HG02943 (cell line): ENCODE measurements around the gene BRICD5.

ENCODE experiments used
- ATAC-seq: cut with Tn5 transposase; IDR thresholded peaks from one replicate; pipeline ENCODE4 v1.9.1; 2021; ENCODE audit warnings: mild to moderate bottlenecking, low read depth, moderate library complexity; ENCODE audit not compliant: unreplicated experiment

BRICD5 gene

DNA sequence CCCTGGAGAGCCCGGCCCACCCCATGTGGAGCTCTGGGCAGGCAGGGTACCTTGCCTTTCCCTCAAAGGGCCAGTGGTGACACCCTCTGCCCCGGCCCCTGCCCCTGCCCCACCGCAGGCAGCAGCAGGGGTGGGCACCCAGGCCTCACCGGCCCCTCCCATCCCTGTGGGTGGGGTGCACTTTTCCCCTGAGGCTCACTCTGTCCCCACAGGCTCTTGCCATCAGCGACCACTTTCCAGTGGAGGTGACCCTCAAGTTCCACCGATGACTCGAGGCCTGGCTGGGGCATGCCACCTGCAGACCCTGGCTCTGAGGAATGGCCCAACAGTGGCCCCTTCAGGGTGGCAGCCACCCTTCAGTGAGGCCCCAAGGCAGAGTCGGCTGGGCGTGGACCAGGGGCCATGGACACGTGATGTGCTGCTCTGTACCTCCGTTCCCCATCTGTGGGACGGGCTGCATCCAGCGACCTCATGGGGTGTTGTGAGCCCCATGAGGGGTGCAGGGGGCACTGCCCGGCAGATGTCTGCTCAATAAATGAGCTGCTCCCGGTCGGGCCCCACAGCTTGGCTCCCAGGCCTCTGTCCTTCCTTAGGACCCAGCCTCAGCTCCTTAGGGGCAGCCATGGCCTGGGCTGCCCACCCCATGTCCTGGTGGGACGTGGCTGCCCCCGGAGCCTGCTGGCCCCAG lies 27.6 kb upstream of the BRICD5 start:
- ATAC-seq: no peak

DNA sequence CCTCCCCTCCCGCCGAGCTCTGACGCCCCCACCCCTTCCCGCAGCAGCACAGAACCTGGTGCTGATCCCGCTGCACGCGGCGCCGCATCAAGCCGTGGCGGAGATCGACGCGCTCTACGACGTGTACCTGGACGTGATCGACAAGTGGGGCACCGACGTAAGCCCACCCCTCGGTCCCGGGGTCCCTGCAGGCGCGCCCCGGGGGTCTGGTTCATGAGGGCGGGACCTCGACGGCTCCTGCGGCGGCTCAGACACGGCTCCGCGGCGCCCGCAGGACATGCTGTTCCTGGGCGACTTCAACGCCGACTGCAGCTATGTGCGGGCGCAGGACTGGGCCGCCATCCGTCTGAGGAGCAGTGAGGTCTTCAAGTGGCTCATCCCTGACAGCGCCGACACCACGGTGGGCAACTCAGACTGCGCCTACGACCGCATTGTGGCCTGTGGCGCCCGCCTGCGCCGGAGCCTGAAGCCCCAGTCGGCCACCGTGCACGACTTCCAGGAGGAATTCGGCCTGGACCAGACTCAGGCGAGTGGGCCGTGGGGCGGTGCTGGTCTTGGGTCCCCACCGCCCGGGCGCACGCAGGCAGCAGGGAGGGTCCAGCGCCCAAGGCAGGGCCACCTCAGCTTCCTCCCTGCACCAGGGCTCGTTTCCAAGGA lies 27.0 kb upstream of the BRICD5 start:
- no peak for ATAC-seq

DNA sequence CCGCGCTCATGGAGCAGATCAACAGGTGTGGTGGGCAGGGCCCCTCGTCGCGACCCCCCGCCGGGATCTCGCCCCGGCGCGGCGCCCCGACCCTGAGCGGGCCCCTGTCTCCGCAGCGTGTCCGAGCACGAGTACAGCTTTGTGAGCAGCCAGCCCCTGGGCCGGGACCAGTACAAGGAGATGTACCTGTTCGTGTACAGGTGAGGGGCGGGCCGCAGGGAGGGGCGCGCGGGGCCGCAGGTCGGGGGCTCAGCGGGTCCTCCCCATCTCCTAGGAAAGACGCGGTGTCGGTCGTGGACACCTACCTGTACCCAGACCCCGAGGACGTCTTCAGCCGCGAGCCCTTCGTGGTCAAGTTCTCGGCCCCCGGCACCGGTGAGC lies 26.4 kb upstream of the BRICD5 start:
- ATAC-seq: no peak

DNA sequence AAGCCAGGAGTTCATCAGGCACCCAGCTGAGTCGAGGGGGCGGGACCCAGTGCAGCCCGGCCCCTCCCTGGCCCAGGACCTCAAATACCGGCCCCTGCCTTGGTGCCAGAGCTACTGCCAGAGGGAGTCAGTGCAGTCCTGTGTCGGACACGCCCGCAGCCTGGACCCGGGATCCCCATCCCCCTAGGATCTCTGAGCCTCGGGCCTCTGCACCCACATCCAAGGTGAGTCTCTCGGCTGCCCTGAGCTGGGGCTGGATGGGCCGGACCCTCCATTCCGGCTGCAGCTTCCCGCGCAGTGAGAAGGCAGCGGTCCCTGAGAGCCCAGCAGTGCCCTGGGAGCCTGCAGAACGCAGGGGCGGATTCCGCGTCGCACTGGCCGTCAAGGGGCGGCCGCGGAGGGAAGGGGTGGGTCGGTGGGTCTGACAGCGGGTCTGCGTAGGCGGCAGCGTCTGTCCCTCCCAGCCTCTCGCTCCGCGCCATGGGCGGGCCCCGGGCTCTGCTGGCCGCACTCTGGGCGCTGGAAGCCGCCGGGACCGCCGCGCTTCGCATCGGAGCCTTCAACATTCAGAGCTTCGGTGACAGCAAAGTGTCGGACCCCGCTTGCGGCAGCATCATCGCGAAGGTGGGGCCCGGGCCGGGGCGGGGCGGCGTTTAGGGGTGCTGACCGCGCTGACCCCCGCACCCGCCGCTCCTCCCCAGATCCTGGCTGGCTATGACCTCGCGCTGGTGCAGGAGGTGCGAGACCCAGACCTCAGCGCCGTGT lies 25.9 kb upstream of the BRICD5 start, which contains the start of gene DNASE1L2:
Gene DNASE1L2 (plus strand): TSS at position 108 of the 765 bp plus-strand sequence. CDS start 373 bp downstream, at position 481.
- no peak for ATAC-seq

DNA sequence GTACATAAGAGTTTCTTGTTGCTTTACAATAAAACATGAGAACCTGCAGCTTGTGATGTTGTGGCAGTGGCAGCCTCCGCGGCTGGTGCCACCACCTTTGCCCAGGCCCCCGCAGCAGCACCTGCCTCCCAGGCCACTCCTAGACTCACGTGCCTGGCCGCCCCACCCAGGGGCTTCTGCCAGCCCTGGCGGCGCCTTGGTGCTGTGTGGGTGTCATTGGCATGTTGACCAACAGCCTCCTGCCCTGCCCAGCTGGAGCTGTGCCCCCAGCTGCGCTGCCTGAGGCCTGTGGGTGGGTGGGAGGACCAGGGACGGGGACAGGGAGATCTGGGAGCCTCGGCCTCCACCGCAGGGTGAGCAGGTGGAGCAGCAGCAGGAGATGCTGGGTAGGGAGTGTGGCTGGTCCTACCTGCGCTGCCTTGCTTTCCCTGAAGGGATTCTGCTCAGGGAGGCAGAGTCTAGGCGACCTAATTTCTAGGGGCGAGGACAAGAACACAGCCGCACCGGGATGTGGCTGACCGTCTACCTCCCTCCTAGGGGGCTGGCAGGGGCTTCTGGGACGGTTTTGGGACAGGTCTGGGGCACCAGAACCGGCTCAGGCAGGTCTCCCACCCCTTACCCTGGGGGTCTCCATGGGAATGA lies 25.2 kb upstream of the BRICD5 start:
- ATAC-seq: no peak

DNA sequence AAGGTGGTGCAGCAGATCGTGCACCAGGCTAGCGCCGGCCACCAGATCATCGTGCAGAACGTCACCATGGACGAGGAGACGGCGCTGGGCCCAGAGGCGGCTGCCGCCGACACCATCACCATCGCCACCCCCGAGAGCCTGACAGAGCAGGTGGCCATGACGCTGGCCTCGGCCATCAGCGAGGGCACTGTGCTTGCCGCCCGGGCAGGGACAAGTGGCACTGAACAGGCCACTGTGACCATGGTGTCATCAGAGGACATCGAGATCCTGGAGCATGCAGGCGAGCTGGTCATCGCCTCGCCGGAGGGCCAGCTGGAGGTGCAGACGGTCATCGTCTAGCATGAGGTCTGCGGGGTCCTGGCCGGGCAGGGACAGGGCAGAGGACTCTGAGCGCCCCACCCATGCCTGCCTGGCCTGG lies 24.6 kb upstream of the BRICD5 start:
- ATAC-seq: no peak

DNA sequence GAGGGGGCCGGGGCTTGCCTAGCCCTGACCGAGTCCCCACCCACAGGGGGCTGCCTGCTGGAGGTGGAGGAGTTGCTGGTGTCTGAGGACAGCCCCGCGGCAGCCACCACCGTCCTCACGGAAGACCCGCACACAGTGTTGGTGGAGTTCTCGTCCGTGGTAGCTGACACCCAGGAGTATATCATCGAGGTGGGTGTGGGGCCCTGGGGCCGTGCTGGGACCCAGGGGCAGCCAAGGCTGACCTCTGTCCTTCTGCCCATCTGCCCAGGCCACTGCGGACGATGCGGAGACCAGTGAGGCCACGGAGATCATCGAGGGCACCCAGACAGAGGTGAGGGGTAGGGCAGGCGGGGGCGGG lies 24.1 kb upstream of the BRICD5 start:
- no peak for ATAC-seq

DNA sequence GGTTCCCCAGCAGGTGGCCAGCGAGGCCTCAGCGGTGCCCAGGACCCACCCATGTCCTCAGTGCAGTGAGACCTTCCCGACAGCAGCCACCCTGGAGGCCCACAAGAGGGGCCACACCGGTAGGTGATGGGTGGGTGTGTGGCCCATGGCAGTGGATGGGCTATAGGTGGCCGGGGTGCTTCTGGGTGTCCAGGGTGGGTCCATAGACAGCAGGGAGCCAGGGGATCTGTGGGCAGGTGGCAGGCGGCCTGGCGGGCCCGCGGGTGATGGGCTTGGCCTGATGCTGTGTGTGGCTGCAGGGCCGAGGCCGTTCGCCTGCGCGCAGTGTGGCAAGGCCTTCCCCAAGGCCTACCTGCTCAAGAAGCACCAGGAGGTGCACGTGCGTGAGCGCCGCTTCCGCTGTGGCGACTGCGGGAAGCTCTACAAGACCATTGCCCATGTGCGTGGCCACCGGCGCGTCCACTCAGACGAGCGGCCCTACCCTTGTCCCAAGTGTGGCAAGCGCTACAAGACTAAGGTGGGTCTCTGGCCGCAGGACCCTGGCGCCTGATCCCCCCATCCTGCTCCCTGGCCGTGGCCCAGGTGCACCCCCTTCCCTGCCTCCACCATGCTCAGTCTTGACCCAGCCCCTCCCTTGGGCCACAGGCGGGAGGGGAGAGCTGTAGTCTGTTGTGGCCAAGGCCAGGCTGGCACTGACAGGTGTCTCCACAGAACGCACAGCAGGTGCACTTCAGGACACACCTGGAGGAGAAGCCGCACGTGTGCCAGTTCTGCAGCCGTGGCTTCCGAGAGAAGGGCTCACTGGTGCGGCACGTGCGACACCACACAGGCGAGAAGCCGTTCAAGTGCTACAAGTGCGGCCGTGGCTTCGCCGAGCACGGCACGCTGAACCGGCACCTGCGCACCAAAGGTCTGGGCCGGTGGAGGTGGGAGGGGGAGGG lies 23.5 kb upstream of the BRICD5 start:
- no peak for ATAC-seq

DNA sequence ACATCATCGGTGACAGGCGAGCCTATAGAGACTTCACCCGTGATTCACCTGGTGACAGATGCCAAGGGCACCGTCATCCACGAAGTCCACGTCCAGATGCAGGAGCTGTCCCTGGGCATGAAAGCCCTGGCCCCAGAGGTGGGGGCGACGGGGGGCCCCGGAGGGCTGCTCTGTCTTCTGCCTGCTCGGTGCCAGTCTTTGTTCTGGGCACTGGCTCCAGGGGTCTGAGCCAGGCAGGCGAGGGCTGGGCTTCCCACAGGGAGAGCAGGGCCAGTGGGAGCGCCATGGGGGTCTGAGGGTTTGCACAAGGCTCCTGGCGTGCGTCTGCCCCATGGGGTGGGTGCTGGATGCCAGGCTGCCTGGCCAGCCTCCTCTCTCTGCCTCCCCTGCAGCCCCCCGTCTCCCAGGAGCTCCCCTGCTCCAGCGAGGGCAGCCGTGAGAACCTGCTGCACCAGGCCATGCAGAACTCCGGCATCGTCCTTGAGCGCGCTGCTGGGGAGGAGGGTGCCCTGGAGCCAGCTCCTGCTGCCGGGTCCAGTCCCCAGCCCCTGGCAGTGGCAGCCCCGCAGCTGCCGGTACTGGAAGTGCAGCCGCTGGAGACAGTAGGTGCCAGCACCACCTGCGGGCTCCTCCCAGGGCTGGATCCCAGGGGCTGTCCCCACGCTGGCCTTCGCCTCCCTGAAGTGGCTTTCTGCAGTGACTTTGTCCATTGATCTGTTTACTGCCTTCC lies 22.5 kb upstream of the BRICD5 start:
- ATAC-seq: no peak

DNA sequence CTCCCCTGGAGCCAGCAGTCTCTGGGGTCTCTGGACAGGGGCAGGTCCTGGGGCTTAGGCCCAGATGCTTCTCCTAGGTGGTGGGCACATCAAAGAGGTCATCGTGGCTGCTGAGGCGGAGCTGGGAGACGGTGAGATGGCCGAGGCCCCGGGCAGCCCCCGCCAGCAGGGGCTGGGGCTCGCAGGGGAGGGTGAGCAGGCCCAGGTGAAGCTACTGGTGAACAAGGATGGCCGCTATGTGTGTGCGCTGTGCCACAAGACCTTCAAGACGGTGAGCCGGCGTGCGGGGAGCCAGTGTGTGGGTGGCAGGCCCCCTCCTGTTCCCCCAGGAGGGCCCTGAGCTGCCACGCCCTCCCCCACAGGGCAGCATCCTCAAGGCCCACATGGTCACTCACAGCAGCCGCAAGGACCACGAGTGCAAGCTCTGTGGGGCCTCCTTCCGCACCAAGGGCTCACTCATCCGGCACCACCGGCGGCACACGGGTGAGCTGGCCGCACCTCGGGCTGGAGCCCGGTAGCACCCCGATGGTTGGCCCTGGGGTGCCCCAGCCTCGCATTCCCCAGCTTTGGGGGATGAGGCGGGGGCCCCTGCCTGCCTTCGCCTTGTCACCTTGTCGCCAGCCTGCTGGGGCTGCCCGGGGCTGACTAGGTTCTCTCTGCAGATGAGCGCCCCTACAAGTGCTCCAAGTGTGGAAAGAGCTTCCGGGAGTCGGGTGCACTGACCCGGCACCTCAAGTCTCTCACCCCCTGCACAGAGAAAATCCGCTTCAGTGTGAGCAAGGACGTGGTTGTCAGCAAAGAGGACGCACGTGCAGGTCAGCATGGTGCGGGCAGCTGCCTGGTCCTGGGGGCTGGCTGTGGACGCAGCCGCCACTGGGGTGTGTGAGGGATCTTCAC lies 21.7 kb upstream of the BRICD5 start:
- no peak for ATAC-seq

DNA sequence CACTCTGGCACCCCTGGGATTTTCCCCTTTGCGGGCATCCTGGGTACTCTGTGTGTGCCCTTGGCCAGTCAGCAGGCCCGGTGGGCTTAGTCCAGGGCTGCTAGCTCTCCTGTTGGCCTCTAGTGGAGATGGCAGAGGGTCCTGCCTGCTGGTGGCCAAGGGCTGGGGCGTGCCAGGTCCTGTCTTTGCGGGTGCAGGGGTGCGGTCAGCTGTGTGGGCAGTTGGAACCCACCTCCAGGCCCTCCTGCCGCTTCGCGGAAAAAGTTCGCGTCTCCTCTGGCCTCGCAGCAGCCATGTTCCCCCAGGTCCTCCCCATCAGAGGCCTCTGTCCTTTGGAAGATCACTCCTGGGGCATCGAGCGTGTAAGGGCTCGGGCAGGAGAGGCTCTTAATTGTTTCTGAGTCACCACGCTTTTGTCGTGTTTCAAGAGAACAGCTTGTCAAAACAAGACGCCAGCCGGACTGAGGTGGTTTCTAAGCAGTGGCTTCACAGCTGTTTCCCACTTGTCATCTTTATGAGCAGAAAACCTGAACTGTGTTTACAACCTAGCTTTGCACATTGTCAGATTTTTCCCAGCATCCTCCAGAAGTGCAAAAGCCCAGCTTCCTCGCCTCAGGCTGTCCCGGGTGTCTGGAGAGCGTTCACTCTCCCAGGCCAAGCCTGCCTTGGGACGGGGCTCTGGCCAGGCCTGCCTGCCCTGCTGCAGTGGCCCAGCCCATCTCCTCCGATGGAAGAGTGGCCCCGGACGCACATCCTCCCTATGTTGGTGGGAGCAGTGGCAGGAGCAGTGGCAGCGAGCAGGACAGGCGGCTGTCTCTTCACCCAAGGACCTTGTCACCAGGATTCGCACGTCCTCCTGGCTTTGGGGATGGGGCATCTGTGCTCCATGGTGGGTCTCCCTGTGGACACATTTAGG lies 20.6 kb upstream of the BRICD5 start:
- ATAC-seq: no peak

DNA sequence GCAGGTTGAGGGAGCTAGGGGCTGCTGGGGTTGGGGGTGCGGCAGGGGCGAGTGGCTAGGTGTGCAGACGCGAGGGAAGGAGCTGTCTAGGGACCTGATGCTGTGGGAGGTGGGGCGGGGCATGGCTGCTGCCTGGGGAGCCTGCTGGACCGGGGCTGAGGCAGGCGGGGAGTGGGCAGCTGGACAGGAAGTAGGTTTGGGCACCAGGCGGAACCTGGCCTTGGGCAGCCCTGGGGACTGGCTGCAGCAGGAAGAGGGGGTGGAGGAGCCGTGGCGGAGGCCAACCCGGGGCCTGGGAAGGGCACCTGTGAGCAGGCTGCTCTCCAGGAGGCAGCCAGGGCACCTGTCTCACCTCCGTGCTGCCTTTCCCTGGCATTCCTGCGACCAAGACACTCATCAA lies 19.7 kb upstream of the BRICD5 start:
- no peak for ATAC-seq

DNA sequence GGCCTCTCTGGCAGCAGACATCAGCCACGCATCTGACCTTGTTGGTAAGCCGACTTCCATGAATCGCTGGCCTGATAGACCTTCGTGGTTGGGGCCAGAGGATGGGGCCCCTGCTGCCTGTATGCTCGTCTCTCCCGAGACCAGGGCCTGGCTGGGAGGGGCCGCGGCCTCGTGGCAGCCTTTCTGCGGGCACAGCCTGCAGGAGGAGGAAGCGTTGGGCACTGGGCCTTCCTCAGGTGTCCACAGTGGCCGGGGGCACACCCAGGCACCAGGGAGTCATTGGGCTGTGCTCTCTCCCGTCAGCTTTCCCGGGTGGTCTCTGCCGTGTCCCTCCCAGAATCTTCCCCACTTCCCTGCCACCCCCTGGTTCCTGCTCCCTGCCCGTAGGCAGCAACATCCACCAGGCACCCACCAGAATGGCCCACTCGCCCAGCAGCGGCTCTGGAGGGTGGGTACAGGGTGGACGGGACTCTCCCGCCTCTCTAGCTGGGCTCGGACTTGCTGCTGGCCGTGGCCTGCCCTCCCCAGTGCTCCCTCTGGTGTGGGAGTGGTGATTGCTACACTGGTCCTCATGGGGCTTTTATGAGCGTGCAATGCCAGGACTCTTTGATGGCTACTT lies 19.1 kb upstream of the BRICD5 start:
- no peak for ATAC-seq

DNA sequence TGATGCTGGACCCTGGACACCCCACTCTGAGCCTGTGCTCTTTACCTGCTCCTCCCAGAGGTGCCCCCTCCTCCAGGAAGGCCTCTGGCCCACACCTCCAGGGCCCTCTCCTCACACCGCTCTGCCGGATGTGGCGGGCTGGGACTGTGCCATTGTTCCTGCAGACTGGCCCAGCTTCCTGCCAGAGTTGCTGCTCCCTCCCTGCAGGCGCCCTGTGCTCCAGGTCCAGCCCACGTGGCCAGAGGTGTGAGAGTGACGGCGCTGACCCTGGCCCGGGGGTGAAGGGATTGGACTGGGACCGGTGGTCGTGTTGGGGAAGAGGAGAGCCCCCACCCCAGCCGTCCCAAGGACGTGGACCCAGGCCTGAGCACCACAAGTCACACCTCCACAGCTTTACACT lies 18.4 kb upstream of the BRICD5 start:
- no peak for ATAC-seq

DNA sequence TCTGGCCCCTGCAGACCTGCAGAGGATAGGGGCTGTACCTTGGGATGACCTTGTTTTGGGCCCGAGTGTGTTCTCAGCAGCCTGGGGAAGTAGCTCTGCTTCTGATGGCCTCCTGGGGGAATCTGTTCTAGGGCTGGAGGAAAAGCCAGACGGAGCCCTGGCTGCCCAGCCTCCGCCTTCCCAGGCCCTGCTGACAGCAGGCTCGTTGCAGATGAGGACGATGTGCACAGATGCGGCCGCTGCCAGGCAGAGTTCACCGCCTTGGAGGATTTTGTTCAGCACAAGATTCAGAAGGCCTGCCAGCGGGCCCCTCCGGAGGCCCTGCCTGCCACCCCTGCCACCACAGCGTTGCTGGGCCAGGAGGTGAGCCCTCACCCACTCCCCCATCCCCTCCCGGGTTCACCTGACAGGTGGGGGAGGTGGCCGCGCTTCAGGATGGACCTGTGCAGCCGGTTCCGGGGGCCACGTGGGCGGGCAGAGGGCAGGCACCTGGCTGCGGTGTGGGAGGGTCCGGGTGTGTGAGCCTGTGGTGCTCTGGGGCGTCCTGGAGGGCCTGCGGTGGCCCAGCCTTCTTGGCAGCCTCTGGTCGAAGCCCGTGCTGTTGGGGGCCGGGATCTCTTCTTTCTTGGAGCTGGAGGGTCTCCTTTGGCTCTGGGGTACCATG lies 17.6 kb upstream of the BRICD5 start:
- no peak for ATAC-seq

DNA sequence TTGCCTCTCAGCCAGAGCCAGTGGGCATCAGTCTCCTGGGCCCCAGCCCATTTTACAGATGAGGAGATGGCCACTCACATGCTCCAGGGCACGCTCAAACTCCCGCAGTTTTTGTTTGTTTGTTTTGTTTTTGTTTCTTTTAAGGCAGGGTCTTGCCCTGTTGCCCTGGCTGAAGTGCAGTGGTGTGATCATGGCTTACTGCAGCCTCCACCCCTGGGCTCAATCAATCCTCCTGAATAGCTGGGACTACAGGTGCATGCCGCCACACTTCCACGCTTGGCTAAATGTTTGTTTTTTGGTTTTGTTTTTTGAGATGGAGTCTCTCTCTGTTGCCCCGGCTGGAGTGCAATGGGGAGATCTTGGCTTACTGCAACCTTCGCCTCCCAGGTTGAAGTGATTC lies 16.3 kb upstream of the BRICD5 start:
- ATAC-seq: no peak
